LoVo (cell line): ENCODE results near the gene DYSF.

ENCODE experiments used
- DNase-seq: peaks from one replicate; pipeline ENCODE4 v3.0.0-alpha.2; 2016; ENCODE audit warnings: low spot score

DYSF gene

GRCh38 chr2:71603311-71603811, 150.0 kb downstream of the DYSF start:
- DNase-seq = no peak

GRCh38 chr2:71603851-71604725, 150.7 kb downstream of the DYSF start:
- no peak for DNase-seq

DNA sequence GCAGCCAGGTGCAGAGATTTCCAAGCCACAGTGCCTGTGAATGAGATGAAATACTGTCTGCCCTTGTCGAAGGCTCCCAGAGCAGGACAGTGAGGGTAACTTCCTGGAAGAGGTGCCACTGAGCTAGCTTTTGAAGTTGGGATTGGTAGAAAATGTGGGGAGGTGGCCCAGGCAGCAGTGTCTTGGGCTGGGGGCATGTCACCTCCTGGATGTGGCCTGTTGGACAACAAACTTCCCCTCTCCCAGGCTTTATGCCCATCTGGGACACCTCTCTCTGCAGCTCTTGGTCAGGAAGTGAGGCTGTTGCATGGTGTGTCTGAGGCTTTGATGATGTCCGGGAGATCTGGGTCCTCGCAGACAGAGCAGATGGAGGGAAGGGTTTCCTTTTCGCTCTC, 151.4 kb downstream of the DYSF start:
- DNase-seq = no peak

GRCh38 chr2:71605173-71605641, 151.8 kb downstream of the DYSF start:
- no peak for DNase-seq

DNA sequence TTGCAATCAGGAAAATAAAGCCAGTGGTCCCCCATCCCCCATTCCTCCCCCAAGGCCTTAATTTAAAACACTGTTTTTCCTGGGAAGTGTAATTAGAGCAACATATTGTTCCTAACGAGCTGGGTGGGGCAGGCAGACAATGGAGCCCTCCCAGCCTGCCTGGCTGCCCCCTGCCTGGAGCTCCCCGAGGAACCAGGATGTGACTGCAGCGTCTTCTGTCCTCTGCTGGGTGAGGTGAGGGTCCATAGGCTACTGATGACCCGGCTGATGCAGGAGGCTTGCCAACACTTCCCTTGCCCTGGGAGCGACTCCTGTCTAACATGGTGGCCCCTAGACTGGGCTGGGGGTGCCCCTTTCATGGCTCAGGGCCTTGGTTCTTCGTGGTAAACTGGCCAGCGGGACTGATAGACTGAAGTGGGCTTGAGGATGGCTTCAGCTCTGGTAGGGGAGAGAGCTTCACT, 152.4 kb downstream of the DYSF start:
- no peak for DNase-seq

GRCh38 chr2:71606244-71606643, 152.9 kb downstream of the DYSF start:
- no peak for DNase-seq

DNA sequence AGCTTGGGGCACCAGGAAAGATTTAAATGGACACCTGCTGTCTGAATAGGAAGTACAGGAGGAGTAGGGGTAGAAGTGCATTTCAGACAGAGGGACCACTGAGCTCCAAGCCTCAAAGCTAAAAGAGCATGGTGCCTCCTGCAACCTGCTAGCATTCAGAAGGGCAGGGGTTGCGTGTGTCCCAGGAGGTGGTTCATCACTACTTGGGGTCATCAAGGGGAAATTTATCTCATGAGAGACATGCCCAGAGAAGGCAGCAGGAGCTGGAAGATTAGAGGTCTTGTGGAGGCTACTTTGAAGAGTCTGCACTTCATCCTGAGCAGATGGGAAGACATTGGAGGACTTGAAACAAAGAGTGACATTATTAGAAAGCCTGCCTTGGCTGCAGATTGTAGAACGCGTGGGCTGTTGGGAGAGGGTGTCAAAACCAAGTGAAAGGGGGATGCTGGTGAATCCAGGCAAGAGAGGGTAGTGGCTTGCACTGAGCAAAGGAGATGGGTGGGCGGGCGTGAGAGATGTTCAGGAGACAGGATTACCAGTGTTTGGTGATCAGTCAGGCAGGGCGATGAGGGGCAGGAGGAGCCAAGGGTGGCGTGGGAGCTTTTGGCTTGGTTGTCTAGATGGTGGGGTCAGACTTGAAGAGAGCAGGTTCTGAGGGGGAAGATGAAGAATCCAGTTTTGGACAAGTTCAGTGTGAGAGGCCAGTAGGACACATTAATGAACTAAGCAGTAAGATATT, 154.0 kb downstream of the DYSF start:
- no peak for DNase-seq

DNA sequence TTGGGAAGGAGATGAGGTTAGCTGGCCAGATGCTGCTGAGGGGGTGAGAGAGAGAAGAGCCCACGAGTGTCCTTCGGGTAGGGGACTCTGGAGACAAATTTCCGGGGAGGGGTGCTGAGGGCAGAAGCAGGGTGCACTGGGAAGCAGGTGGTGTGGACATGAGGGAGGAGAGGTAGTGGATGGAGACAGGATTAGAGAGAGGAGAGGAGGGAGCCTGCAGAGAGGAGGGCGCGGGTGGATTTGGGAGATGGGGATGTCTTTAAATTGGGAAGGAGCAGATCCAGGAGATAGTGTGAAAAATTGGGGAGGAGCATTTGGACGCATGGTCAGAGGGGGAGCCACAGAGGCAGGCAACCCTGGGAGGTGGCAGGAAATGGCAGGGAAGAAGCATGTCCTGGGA, 154.7 kb downstream of the DYSF start:
- no peak for DNase-seq

DNA sequence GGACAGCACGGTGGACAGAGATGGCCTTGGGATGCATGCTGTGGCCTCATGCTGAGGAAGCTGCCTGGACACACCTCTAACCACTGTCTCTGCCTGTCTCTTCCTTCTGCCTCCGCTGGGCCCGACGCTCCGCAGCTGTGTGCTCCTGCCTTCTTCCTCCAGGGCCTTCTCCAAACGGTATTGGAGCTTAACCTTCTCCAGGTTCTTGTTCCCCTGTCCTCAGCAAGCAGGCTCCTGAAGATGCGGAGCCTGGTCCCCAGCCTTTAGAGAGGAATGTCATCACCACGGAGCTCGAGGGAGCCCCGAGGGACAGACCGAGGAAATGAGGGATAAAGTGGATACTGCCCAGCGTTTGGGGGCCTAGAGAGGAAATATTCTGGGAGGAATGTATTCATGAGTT, 155.1 kb downstream of the DYSF start:
- DNase-seq = no peak

DNA sequence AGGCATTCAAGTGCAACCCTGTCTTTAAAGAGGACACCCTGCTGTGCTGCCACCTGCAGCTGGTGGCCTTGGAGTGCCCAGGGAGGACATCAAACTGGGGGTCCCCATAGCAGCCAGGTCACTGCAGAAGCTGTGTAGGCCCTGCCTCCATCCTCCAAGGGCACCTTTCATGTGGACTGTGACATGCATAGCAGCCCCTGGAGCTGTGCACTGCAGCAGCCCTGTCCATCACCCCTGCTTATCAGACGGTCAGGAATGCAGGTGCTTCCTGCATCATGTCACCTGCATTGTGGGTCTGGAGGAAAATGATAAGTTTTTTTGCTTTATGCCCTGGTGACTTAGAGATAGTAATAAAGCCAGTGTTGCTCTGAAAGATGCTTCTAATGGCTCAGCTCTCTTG, 155.7 kb downstream of the DYSF start:
- DNase-seq = no peak

- no peak for DNase-seq
Observed at GRCh38 chr2:71609441-71609840, 156.1 kb downstream of the DYSF start.

GRCh38 chr2:71609958-71610357, 156.6 kb downstream of the DYSF start:
- peak; percentile 26 for DNase-seq

DNA sequence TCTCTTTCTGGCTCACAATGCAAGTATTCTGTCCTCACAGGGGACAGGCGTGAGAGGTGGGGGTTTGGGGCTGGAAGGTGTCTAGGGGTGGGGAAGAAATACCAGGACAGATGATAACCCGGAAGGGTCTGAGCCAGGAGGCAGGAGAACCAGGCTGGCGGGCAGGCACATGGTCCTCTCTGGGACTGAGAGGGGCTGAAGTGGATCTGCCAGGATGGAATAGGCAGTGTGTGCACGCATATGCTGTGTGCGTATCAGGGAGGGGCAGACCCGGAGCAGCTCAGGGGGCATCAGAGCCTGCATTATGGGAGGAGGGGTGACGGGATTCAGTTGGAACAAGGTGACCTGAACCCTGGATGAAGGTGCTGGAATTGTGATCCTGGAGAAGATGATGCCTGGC, 157.3 kb downstream of the DYSF start:
- no peak for DNase-seq

GRCh38 chr2:71611247-71611646, 157.9 kb downstream of the DYSF start:
- no peak for DNase-seq

DNA sequence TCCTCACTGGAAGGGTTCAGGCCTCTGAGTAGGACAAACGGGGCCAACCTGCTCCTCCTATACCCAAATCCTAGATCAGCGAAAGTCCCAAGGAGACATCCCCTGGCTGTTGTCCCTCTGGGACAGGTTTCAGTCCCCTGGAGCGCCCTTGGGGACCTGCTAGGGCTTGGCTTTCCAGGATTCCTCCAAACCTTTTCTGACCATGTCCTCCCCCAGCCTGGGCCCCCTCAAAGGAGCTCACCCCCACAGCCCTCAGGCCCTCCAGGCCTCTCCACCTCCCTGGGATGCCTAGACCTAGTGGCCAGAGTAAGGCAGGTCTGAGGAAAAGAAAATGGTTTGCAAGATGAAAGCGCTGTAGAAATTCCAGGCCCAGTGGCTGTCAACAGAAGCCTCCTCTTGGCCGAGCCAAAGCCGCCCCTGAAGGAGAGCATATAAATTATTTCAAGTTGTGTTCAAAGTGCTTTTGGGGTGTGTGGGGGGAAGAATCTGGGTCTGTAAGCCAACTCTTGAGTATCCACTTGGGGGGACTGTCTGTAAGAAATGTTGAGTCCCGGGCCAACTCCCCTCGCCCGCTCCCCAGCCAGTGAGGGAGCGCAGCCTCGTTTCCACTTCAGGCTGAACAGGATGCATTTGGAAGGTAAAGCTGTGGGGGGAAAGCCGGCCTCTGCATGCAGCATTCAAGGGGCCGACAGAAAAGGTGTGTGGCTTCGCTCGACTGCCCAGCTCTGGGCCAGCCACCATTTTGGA, 158.6 kb downstream of the DYSF start:
- no peak for DNase-seq

DNA sequence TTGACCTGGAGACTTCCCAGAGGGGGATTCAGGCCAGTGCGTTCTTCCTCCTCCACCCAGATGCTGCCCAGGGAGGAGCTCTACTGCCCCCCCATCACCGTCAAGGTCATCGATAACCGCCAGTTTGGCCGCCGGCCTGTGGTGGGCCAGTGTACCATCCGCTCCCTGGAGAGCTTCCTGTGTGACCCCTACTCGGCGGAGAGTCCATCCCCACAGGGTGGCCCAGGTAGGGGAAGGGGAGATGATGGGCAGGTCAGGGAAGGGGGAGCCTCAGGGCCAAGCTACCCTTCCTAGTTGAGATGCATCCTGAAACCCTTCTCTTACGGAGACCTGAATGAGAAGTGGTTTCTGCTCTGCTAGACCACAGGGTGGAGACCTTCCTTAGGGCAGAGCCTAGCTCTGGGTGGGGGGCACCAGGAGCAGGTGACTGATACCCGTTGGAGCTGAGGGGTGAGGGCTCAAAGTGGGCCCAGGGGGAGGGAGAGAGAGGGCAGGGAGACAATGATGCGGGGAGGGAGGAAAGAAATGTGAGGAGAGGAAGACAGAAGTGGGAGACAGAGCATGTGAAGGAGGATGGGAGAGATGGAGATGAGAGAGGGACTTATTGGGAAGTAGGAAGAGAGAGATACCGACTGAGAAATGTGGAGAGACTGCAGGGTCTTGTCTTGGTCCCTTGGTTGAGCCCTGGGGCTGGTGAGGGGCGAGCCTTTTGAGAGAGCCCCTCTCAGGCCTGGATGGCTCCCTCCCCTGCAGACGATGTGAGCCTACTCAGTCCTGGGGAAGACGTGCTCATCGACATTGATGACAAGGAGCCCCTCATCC, 159.4 kb downstream of the DYSF start:
- DNase-seq = no peak

GRCh38 chr2:71613403-71613952, 160.1 kb downstream of the DYSF start:
- DNase-seq = no peak

DNA sequence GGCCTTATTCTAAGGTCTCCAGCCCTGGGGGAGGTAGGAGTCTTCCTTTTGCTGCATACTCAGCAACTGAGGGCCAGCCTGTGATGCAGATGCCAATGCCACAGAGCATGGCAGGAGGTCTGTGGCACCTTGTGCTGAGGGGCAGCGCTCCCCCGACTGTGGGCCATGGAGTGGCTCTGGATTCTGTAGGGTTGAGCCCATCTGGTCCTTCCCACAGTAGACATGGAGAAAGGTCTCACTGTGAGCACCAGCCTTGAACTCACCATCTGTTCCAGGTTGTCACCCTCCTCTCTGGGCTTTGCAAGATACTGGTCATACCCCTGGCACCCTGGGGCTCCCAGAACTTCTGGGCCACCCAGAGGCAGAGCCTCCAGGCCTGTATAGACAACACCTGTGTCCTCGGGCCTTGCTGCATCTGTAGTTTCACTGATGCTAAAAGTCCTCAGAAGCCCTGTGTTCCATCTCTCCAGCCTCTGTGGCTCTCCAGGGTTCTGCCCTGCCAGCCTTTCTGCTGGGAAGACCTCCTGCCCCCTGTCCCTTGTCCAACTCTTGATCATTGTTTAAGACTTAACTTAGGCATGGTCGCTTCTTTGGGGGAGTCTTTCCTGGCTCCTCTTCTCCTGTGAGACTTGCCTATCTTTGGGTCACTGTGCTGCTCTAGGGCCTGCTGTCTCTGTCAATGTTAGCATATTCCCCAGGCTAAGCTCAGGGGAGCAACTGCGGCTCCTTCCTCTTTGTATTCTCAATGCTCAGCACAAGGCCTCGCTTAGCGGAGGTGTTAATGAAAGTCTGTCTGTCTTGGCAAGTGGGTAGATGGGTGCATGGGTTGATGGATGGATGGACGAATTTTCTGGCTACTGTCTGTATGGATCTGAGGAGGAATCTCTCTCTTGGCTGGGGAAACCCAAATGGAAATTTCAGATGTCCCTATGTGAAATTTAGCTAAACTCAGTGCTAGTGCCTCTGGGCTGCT, 160.9 kb downstream of the DYSF start:
- DNase-seq = no peak

GRCh38 chr2:71614976-71615766, 161.8 kb downstream of the DYSF start:
- DNase-seq = no peak
